ENCODE data around the gene CEP164. TPM values are rescaled to one million over a fixed set of nuclear protein-coding genes. Genes with fewer than 3 reads are reported as not detected.

CEP164 gene
- total RNA-seq, 1 experiment from 2014 or later = 43.7 TPM

DNA sequence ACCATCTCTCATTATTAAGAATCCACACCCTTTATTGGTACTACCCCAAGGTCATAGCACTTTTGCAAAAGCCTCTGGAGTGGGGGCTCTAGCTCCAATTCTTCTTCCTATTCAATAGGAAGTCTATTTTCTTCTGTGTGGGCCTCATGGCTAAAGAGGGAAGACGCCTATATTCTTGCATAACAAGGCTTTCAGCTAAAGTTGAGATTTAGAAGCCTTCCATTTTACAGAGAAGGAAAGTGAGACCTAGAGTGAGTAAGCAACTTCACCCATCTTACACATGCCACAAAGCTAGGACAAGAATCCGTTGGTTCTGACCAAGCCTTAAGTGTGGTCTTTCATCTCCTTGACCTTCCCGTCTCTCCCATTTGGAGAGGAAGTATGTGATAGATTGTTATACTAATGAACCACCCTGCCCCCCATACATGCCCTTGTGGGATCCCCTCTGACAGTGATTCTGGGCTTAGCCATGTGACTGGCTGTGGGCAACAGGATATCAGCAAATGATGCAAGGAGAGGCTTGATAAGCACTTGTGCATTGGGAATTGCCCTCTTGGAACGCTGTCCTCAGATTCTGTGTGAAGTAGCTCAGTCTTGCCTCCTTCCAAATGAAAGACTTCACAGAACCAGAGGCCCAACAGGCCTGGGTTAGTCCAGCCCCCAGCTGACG, 23.9 kb upstream of the CEP164 start:
- Histone ChIP-seq H3K27me3 (ENCODE audit: low read length) (no peaks in the 10 kb centered on the region), H3K9ac (ENCODE audit: low read length) (no peak overlapping the region), H3K79me2 (ENCODE audit: low read length) (no peaks in the 10 kb centered on the region), H3K9me2 (replicated peaks; ENCODE audit: low read length) (no peaks in the 10 kb centered on the region), H3F3A (ENCODE audit: low read length, unreplicated experiment) (no peaks in the 10 kb centered on the region), H3K4me3 (ENCODE audit: low read length) (no peak overlapping the region), H2AFZ (ENCODE audit: low read length) (no peak overlapping the region), H3K4me2 (ENCODE audit: low read length) (no peak overlapping the region), H3K36me3 (ENCODE audit: low read depth, low read length) (no peaks in the 10 kb centered on the region), H3K27ac (ENCODE audit: low read length) (no peak overlapping the region), H3K9me3 (ENCODE audit: low read length) (no peaks in the 10 kb centered on the region), H3K4me1 (ENCODE audit: insufficient read depth, low read length) (no peaks in the 10 kb centered on the region), H4K20me1 (ENCODE audit: low read length) (no peaks in the 10 kb centered on the region)
- TF ChIP-seq, protein P1, sequence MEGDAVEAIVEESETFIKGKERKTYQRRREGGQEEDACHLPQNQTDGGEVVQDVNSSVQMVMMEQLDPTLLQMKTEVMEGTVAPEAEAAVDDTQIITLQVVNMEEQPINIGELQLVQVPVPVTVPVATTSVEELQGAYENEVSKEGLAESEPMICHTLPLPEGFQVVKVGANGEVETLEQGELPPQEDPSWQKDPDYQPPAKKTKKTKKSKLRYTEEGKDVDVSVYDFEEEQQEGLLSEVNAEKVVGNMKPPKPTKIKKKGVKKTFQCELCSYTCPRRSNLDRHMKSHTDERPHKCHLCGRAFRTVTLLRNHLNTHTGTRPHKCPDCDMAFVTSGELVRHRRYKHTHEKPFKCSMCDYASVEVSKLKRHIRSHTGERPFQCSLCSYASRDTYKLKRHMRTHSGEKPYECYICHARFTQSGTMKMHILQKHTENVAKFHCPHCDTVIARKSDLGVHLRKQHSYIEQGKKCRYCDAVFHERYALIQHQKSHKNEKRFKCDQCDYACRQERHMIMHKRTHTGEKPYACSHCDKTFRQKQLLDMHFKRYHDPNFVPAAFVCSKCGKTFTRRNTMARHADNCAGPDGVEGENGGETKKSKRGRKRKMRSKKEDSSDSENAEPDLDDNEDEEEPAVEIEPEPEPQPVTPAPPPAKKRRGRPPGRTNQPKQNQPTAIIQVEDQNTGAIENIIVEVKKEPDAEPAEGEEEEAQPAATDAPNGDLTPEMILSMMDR (conservative IDR thresholded peaks at IDR 0.05; ENCODE audit: low read depth, low read length) = no peak
- no peak for TF ChIP-seq EZH2 (IDR thresholded peaks at IDR 0.05; ENCODE audit: low read length, unreplicated experiment)
- no peak for TF ChIP-seq EZH2phosphoT487 (IDR thresholded peaks at IDR 0.05; ENCODE audit: borderline replicate concordance, low read length)
- DNase-seq (no peak), ATAC-seq (no peak)
- intact Hi-C loops (cut with micrococcal nuclease) = no loop called here
- ChIA-PET CTCF (no interaction called here), POLR2A (ENCODE audit: unreplicated experiment) (no interaction called here)
- no TSS peak for BruUV-seq (replicated peaks)

DNA sequence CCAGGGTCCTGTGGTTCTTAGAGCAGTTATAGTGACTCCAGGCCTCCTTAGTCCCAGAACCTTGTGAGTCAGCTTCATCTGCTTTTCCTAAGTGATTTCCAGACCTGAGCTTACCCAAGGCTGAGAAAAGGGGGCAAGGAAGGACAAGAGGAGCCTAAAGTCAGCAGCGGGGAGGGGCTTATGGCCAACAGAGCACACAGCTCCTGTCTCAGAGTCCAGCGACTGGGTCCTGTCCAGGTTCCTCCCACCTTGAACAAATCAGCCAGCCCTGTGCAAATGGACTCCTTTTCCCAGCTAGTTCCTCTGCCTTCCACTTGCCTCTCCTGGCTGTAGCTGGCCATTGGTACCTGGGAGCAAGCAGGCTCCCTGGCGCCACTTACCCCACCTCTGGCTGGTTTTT, 22.5 kb upstream of the CEP164 start:
- no peak overlapping the region for H3K4me2 ChIP-seq (ENCODE audit: low read length)
- no peaks in the 10 kb centered on the region for H3K36me3 ChIP-seq (ENCODE audit: low read depth, low read length)
- no peak for TF ChIP-seq EZH2phosphoT487 (IDR thresholded peaks at IDR 0.05; ENCODE audit: borderline replicate concordance, low read length)
- TF ChIP-seq, protein P1 (conservative IDR thresholded peaks at IDR 0.05; ENCODE audit: low read depth, low read length) = no peak
- no peak for TF ChIP-seq EZH2 (IDR thresholded peaks at IDR 0.05; ENCODE audit: low read length, unreplicated experiment)
- no peaks in the 10 kb centered on the region for H3K27me3 ChIP-seq (ENCODE audit: low read length)
- DNase-seq (no peak), ATAC-seq (no peak)
- no peaks in the 10 kb centered on the region for H4K20me1 ChIP-seq (ENCODE audit: low read length)
- no peaks in the 10 kb centered on the region for H3K79me2 ChIP-seq (ENCODE audit: low read length)
- H3K9me3 ChIP-seq (ENCODE audit: low read length) = no peaks in the 10 kb centered on the region
- H3F3A ChIP-seq (ENCODE audit: low read length, unreplicated experiment) = no peaks in the 10 kb centered on the region
- CTCF ChIA-PET = interaction anchor here (0.5 kb wide), 1 partner anchor 11 kb away, joined by 3 read pairs; the partner anchor contains the start of gene BACE1
- H3K9me2 ChIP-seq (replicated peaks; ENCODE audit: low read length) = no peaks in the 10 kb centered on the region
- no TSS peak for BruUV-seq (replicated peaks)
- H3K4me1 ChIP-seq (ENCODE audit: insufficient read depth, low read length) = no peaks in the 10 kb centered on the region
- POLR2A ChIA-PET (ENCODE audit: unreplicated experiment) = no interaction called here
- intact Hi-C loops (cut with micrococcal nuclease) = no loop called here
- H3K9ac ChIP-seq (ENCODE audit: low read length) = no peak overlapping the region
- H2AFZ ChIP-seq (ENCODE audit: low read length) = no peak overlapping the region
- no peak overlapping the region for H3K27ac ChIP-seq (ENCODE audit: low read length)
- H3K4me3 ChIP-seq (ENCODE audit: low read length) = no peak overlapping the region

DNA sequence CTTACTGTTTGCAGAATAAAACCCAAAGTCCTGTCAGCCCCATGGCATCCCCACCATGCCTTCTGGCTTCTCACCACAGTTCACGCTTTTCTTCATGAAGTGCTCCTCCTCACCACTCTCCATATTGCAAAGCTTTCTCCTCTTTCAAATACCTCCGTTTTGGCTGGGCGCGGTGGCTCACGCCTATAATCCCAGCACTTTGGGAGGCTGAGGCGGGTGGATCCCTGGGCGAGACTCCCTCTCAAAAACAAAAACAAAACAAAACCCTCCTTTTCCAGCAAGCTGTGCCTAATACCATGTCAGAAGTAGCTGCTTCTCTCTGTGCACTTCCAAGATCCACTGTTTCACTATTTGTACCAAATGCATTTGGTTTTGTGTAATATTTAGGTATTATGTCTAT, 18.3 kb upstream of the CEP164 start:
- ATAC-seq = no peak
- no peaks in the 10 kb centered on the region for H3K79me2 ChIP-seq (ENCODE audit: low read length)
- ChIA-PET POLR2A (ENCODE audit: unreplicated experiment) (no interaction called here), CTCF (no interaction called here)
- no peak overlapping the region for H3K4me3 ChIP-seq (ENCODE audit: low read length)
- no peak for DNase-seq
- no peaks in the 10 kb centered on the region for H3F3A ChIP-seq (ENCODE audit: low read length, unreplicated experiment)
- H2AFZ ChIP-seq (ENCODE audit: low read length) = no peak overlapping the region
- no peaks in the 10 kb centered on the region for H3K36me3 ChIP-seq (ENCODE audit: low read depth, low read length)
- TF ChIP-seq EZH2 (IDR thresholded peaks at IDR 0.05; ENCODE audit: low read length, unreplicated experiment) (no peak), EZH2phosphoT487 (IDR thresholded peaks at IDR 0.05; ENCODE audit: borderline replicate concordance, low read length) (no peak)
- TF ChIP-seq, protein P1 (conservative IDR thresholded peaks at IDR 0.05; ENCODE audit: low read depth, low read length) = no peak
- no peaks in the 10 kb centered on the region for H4K20me1 ChIP-seq (ENCODE audit: low read length)
- H3K9ac ChIP-seq (ENCODE audit: low read length) = no peak overlapping the region
- no peaks in the 10 kb centered on the region for H3K9me3 ChIP-seq (ENCODE audit: low read length)
- no peaks in the 10 kb centered on the region for H3K27me3 ChIP-seq (ENCODE audit: low read length)
- no peak overlapping the region for H3K27ac ChIP-seq (ENCODE audit: low read length)
- intact Hi-C loops (cut with micrococcal nuclease) = no loop called here
- no peak overlapping the region for H3K4me2 ChIP-seq (ENCODE audit: low read length)
- BruUV-seq (replicated peaks) = no TSS peak
- H3K9me2 ChIP-seq (replicated peaks; ENCODE audit: low read length) = no peaks in the 10 kb centered on the region
- H3K4me1 ChIP-seq (ENCODE audit: insufficient read depth, low read length) = peaks cover 5% of the 10 kb centered on the region; the same call in 1 of the 2 replicates

All from PC-3 (cell line).